ENCODE results near the gene RPS8. TPM values are rescaled to one million over a fixed set of nuclear protein-coding genes. Genes with fewer than 3 reads are reported as not detected.

RPS8 gene
- total and polyA plus RNA-seq, 2 donors from 2014 or later, result 1,449 to 1,538 TPM

DNA sequence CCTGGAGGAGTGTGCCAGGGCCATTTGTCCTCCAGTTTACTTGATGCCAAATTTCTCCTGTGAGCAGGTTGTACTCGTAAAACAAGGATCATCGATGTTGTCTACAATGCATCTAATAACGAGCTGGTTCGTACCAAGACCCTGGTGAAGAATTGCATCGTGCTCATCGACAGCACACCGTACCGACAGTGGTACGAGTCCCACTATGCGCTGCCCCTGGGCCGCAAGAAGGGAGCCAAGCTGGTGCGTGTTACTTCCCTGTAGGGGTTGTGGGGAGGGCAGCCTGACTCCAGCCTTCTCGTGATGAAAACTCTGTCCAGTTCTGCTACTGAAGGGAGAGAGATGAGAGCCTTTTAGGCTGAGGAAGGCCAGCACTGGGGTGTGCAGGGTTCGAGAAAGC lies 2.2 kb downstream of the RPS8 start:
- Histone ChIP-seq H3K4me3 (ENCODE audit: low read length in 3 of 3) (no peak overlapping the region), H3K9me3 (ENCODE audit: control insufficient read depth in 2 of 3, insufficient read depth in 1 of 3, low read length in 3 of 3) (no peaks in the 10 kb centered on the region), H3K4me1 (ENCODE audit: control insufficient read depth in 2 of 3, insufficient read depth in 2 of 3, low read depth in 1 of 3, low read length in 3 of 3) (peaks cover 0 to 6% (median 6%) of the 10 kb centered on the region in 3 donors), H3K27ac (ENCODE audit: low read depth in 2 of 2, low read length in 2 of 2) (no peak overlapping the region), H3K27me3 (ENCODE audit: control insufficient read depth, insufficient read depth, low read length) (no peaks in the 10 kb centered on the region), H3K9ac (ENCODE audit: low read length in 3 of 3) (peak overlapping the region in 1 of 3 donors; percentile 34), H3K36me3 (ENCODE audit: control insufficient read depth in 2 of 3, insufficient read depth in 3 of 3, low read length in 3 of 3) (peaks cover 4 to 20% (median 7%) of the 10 kb centered on the region in 3 donors)
- FAIRE-seq, result no peak
- intact Hi-C loops (cut with DNase I), result no loop called here
- peak in 1 of 5 donors; percentile 54 for DNase-seq
- TF ChIP-seq, protein P1, sequence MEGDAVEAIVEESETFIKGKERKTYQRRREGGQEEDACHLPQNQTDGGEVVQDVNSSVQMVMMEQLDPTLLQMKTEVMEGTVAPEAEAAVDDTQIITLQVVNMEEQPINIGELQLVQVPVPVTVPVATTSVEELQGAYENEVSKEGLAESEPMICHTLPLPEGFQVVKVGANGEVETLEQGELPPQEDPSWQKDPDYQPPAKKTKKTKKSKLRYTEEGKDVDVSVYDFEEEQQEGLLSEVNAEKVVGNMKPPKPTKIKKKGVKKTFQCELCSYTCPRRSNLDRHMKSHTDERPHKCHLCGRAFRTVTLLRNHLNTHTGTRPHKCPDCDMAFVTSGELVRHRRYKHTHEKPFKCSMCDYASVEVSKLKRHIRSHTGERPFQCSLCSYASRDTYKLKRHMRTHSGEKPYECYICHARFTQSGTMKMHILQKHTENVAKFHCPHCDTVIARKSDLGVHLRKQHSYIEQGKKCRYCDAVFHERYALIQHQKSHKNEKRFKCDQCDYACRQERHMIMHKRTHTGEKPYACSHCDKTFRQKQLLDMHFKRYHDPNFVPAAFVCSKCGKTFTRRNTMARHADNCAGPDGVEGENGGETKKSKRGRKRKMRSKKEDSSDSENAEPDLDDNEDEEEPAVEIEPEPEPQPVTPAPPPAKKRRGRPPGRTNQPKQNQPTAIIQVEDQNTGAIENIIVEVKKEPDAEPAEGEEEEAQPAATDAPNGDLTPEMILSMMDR (IDR thresholded peaks at IDR 0.05; ENCODE audit: borderline replicate concordance, extremely low read depth, insufficient read depth), result no peak

DNA sequence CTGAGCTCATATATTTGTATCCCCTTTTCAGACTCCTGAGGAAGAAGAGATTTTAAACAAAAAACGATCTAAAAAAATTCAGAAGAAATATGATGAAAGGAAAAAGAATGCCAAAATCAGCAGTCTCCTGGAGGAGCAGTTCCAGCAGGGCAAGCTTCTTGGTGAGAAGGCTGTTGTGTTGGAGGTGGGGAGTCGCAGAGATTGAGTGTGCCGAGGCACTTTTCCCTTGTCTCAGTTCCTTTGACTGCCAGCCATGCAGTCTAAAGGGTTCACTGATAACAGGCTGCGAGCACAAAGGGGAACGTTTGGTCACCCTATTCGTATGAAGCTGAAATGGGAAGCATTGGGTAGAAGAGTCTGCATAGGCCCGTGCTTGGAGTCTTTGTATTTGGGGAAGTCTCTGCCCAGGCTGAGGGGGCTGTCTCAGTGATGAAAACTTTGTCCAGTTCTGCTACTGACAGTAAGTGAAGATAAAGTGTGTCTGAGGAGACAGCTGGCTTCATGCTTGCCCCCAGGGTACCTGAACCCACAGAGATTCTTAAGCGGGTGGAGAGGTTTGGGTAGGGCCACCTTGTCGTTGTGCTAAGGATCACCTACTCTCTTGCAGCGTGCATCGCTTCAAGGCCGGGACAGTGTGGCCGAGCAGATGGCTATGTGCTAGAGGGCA lies 2.8 kb downstream of the RPS8 start:
- DNase-seq, result peak in 1 of 5 donors; percentile 41
- no peak overlapping the region for H3K27ac ChIP-seq (ENCODE audit: low read depth in 2 of 2, low read length in 2 of 2)
- intact Hi-C loops (cut with DNase I), result no loop called here
- no peak overlapping the region for H3K4me3 ChIP-seq (ENCODE audit: low read length in 3 of 3)
- TF ChIP-seq, protein P1 (IDR thresholded peaks at IDR 0.05; ENCODE audit: borderline replicate concordance, extremely low read depth, insufficient read depth), result no peak
- no peak for FAIRE-seq
- H3K9me3 ChIP-seq (ENCODE audit: control insufficient read depth in 2 of 3, insufficient read depth in 1 of 3, low read length in 3 of 3), result no peaks in the 10 kb centered on the region
- H3K4me1 ChIP-seq (ENCODE audit: control insufficient read depth in 2 of 3, insufficient read depth in 2 of 3, low read depth in 1 of 3, low read length in 3 of 3), result peaks cover 0 to 6% (median 6%) of the 10 kb centered on the region in 3 donors
- H3K27me3 ChIP-seq (ENCODE audit: control insufficient read depth, insufficient read depth, low read length), result no peaks in the 10 kb centered on the region
- H3K9ac ChIP-seq (ENCODE audit: low read length in 3 of 3), result no peak overlapping the region
- H3K36me3 ChIP-seq (ENCODE audit: control insufficient read depth in 2 of 3, insufficient read depth in 3 of 3, low read length in 3 of 3), result peaks cover 4 to 20% (median 7%) of the 10 kb centered on the region in 3 donors

DNA sequence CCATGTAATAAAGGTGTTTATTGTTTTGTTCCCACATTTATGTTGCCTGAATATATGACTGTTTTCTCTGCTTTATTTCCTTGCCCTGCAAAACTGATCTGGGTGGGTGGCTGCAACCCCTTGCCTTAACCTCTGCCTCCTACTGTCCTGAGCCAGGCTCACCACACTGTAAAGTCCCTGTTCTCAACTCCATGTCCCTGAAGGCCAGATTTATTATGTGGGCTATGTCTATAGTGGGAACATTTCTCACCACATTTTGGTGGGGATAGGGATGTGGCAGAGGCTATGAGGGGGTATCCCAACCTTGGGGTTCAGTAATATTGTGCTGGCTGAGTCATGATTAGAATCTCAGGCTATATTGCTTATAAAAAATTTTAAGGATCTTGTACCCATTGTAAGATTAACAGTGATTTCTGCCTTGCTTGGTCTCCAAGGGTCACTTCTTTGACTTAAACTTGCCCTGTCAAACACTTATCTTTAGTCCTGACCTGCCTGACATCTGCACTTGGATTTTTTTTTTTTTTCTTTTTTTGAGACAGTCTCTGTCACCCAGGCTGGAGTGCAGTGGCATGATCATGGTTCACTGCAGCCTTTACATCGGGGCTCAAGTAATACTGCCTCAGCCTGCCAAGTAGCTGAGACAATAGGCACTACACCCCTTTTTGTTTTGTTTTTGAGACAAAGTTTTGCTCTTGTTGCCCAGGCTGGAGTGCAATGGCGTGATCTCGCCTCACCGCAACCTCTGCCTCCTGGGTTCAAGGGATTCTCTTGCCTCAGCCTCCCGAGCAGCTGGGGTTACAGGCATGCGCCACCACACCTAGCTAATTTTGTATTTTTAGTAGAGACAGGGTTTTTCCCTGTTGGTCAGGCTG lies 3.6 kb downstream of the RPS8 start:
- Histone ChIP-seq H3K4me1 (ENCODE audit: control insufficient read depth in 2 of 3, insufficient read depth in 2 of 3, low read depth in 1 of 3, low read length in 3 of 3) (peaks cover 0 to 12% (median 6%) of the 10 kb centered on the region in 3 donors), H3K9ac (ENCODE audit: low read length in 3 of 3) (no peak overlapping the region), H3K36me3 (ENCODE audit: control insufficient read depth in 2 of 3, insufficient read depth in 3 of 3, low read length in 3 of 3) (peaks cover 4 to 20% (median 7%) of the 10 kb centered on the region in 3 donors), H3K27me3 (ENCODE audit: control insufficient read depth, insufficient read depth, low read length) (no peaks in the 10 kb centered on the region), H3K9me3 (ENCODE audit: control insufficient read depth in 2 of 3, insufficient read depth in 1 of 3, low read length in 3 of 3) (no peaks in the 10 kb centered on the region), H3K4me3 (ENCODE audit: low read length in 3 of 3) (no peak overlapping the region), H3K27ac (ENCODE audit: low read depth in 2 of 2, low read length in 2 of 2) (no peak overlapping the region)
- no peak for FAIRE-seq
- intact Hi-C loops (cut with DNase I), result no loop called here
- TF ChIP-seq, protein P1 (IDR thresholded peaks at IDR 0.05; ENCODE audit: borderline replicate concordance, extremely low read depth, insufficient read depth), result no peak
- peak in 1 of 5 donors; percentile 12 for DNase-seq

Data from kidney (tissue), 14 donors.